ENCODE data around the gene CHKA. TPM values are rescaled to one million over a fixed set of nuclear protein-coding genes. Genes with fewer than 3 reads are reported as not detected.

The CHKA gene
- total and polyA plus RNA-seq, 8 donors: 36.8 to 106 (median 82.8) TPM

- Histone ChIP-seq H3K36me3 (no peaks in the 10 kb centered on the region), H3K4me3 (no peak overlapping the region), H3K4me1 (peaks cover 0 to 6% of the 10 kb centered on the region in 2 donors), H3K27ac (no peak overlapping the region), H3K9me3 (peaks cover 0 to 9% of the 10 kb centered on the region in 2 donors), H3K27me3 (no peaks in the 10 kb centered on the region)
- intact Hi-C loops (cut with DNase I): no loop called here
- no peak for ATAC-seq
- DNase-seq: no peak
- no peak for TF ChIP-seq CTCF (IDR thresholded peaks at IDR 0.05)
These were observed 14.0 kb upstream of the CHKA start for GRCh38 chr11:68135161-68135560.

GRCh38 chr11:68133761-68134160 lies 12.6 kb upstream of the CHKA start:
- intact Hi-C loops (cut with DNase I): no loop called here
- H3K4me1 ChIP-seq: peaks cover 1 to 7% of the 10 kb centered on the region in 2 donors
- no peaks in the 10 kb centered on the region for H3K36me3 ChIP-seq
- no peak overlapping the region for H3K27ac ChIP-seq
- ATAC-seq: no peak
- TF ChIP-seq CTCF (IDR thresholded peaks at IDR 0.05): no peak
- H3K27me3 ChIP-seq: peaks cover 0 to under 1% of the 10 kb centered on the region in 2 donors
- peaks cover 0 to 9% of the 10 kb centered on the region in 2 donors for H3K9me3 ChIP-seq
- no peak for DNase-seq
- H3K4me3 ChIP-seq: no peak overlapping the region

GRCh38 chr11:68130121-68130520 lies 8.9 kb upstream of the CHKA start:
- DNase-seq (no peak), ATAC-seq (no peak)
- H3K27ac ChIP-seq: no peak overlapping the region
- peaks cover 0 to 9% of the 10 kb centered on the region in 2 donors for H3K9me3 ChIP-seq
- no peak overlapping the region for H3K4me3 ChIP-seq
- TF ChIP-seq CTCF (IDR thresholded peaks at IDR 0.05): no peak
- no peaks in the 10 kb centered on the region for H3K36me3 ChIP-seq
- peaks cover 0 to 9% of the 10 kb centered on the region in 2 donors for H3K27me3 ChIP-seq
- peaks cover 9 to 33% of the 10 kb centered on the region in 2 donors for H3K4me1 ChIP-seq
- intact Hi-C loops (cut with DNase I): no loop called here

GRCh38 chr11:68128682-68129327 lies 7.6 kb upstream of the CHKA start:
- peak in 2 of 4 donors; percentile 65 to 77 for DNase-seq
- ATAC-seq: peak; percentile 65
- no peak for TF ChIP-seq CTCF (IDR thresholded peaks at IDR 0.05)
- intact Hi-C loops (cut with DNase I): no loop called here
- Histone ChIP-seq H3K4me1 (peaks cover 9 to 33% of the 10 kb centered on the region in 2 donors), H3K27ac (peak overlapping the region; percentile 41 to 54), H3K9me3 (peaks cover 0 to 8% of the 10 kb centered on the region in 2 donors), H3K27me3 (peaks cover 0 to 9% of the 10 kb centered on the region in 2 donors), H3K4me3 (peak overlapping the region; percentile 33 to 42), H3K36me3 (no peaks in the 10 kb centered on the region)

GRCh38 chr11:68127714-68128681 lies 6.8 kb upstream of the CHKA start:
- ATAC-seq: peak; percentile 94
- peak; percentile 83 to 94 (median 86) for DNase-seq
- peaks cover 0 to 9% of the 10 kb centered on the region in 2 donors for H3K27me3 ChIP-seq
- H3K4me3 ChIP-seq: peak overlapping the region; percentile 33 to 42
- H3K27ac ChIP-seq: peak overlapping the region; percentile 41 to 54
- no peaks in the 10 kb centered on the region for H3K36me3 ChIP-seq
- peaks cover 0 to 6% of the 10 kb centered on the region in 2 donors for H3K9me3 ChIP-seq
- H3K4me1 ChIP-seq: peaks cover 9 to 33% of the 10 kb centered on the region in 2 donors
- TF ChIP-seq CTCF (IDR thresholded peaks at IDR 0.05): no peak
- intact Hi-C loops (cut with DNase I): no loop called here
